ENCODE measurements around the gene ACTL10.

The ACTL10 gene

GRCh38 chr20:33676652-33677645, 10.2 kb downstream of the ACTL10 start:
- DNase-seq (no peak), ATAC-seq (no peak)
- Mint-ChIP-seq H3K4me1 (peaks cover 81% of the 10 kb centered on the region), H3K4me3 (no peak overlapping the region), H3K9me3 (no peaks in the 10 kb centered on the region), H3K27ac (peak overlapping the region in 1 of 2 donors; percentile 79), H3K27me3 (no peaks in the 10 kb centered on the region)

DNA sequence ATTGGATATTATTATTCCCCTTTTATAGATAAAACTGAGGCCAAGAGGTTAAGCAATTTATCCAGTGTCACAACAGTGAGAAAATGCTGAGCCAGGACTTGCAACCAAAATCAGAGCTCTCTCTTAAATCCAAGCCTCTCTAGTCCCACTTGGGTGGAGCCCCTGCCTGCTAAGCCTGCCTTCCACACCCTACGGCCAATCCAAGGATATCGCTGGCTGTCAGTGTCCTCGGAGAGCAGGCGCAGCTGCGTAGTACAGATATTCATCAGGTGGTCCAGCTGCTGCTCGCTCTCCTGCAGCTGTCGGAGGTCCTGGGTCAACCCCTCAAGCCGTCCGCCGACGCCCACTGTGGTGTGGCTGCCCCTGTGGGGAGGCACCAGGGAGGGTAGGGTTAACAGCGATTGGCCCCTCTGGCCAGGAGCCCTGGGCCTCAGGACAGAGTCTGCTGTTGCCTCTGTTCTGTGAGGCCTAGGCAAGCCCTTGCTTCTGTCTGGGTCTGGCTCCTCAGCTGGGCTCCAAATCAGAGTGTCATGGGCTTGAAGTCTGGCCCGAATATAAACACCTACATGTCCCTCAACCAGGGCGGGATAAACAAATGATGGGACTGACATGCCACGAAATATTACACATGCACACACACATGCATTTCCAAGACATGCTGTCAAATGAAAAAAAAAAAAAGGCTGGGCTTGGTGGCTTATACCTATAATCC, 11.4 kb downstream of the ACTL10 start:
- Mint-ChIP-seq H3K27me3 (no peaks in the 10 kb centered on the region), H3K9me3 (no peaks in the 10 kb centered on the region), H3K27ac (no peak overlapping the region), H3K4me3 (peak overlapping the region in 1 of 2 donors; percentile 69), H3K4me1 (peaks cover 82% of the 10 kb centered on the region)
- DNase-seq (no peak), ATAC-seq (no peak)

DNA sequence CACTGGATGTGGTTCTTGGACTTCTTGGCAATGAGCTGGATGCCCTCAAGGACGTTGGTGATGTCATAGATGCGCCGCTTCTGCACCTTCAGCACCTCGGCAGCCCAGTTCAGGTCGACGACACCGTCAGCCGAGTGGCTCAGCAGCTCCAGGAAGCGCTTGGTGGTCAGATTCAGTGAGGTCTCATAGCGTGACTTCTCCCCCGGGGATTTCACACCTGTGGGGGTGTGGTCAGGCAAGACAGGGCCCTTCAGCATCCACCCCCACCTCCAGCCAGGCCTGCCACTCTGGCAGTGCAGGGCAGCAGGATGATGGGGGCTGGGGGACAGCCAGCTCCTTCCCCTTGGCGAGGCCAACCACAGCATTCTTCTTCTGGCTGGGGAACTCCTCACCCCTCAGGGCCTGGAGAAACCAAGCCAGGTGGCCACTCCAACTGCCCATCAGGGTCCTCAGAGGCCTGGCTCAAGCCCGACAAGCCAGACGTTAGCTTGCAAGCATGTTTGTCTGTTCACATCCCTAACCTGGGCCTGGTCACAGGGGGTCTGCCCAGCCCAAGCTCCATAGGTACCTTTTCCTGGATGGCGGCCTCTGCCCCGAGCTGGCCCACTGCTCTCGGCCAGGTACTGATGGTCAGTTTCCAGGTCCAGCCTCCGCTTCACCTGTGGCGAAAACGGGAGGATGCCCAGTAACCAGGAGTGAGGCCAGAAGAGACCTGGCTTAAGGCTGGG, 13.2 kb downstream of the ACTL10 start:
- Mint-ChIP-seq H3K4me3 (peak overlapping the region; percentile 19 to 67), H3K27ac (peak overlapping the region in 1 of 2 donors; percentile 54), H3K4me1 (peaks cover 81% of the 10 kb centered on the region), H3K27me3 (no peaks in the 10 kb centered on the region), H3K9me3 (no peaks in the 10 kb centered on the region)
- DNase-seq, result peak; percentile 55 to 69
- peak; percentile 82 for ATAC-seq

DNA sequence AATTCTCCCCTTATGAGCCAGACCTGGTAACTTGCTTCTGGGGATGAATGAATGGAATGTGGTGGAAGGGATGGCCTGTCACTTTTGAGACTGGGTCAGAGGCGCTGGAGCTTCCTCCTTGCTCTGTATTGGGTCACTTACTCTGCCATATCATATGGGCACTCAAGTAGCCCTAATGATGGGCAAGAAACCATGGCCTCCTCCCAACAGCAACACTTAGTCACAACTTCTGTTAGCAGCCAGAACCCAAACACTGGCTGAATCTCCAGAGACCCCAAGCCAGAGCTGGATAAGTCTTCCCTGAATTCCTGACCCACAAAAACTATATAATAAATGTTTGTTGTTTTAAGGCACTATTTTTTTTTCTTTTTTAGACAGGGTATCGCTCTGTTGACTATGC, 13.9 kb downstream of the ACTL10 start:
- H3K27ac Mint-ChIP-seq, result peak overlapping the region in 1 of 2 donors; percentile 46
- peaks cover 82% of the 10 kb centered on the region for H3K4me1 Mint-ChIP-seq
- ATAC-seq (no peak), DNase-seq (no peak)
- H3K27me3 Mint-ChIP-seq, result no peaks in the 10 kb centered on the region
- no peaks in the 10 kb centered on the region for H3K9me3 Mint-ChIP-seq
- H3K4me3 Mint-ChIP-seq, result peak overlapping the region in 1 of 2 donors; percentile 39

- Mint-ChIP-seq H3K4me3 (peak overlapping the region in 1 of 2 donors; percentile 67), H3K27me3 (no peaks in the 10 kb centered on the region)
These were observed 14.5 kb downstream of the ACTL10 start for GRCh38 chr20:33681288-33681687.

GRCh38 chr20:33681728-33682353, 15.1 kb downstream of the ACTL10 start:
- no peak for ATAC-seq
- H3K4me3 Mint-ChIP-seq, result peak overlapping the region; percentile 52 to 67
- peaks cover 77% of the 10 kb centered on the region for H3K4me1 Mint-ChIP-seq

More at GRCh38 chr20:33681288-33681687, 14.5 kb downstream of the ACTL10 start:
- Mint-ChIP-seq H3K4me1 (peaks cover 76% of the 10 kb centered on the region), H3K9me3 (no peaks in the 10 kb centered on the region), H3K27ac (peak overlapping the region in 1 of 2 donors; percentile 65)
- DNase-seq, result no peak
- ATAC-seq, result no peak

GRCh38 chr20:33684533-33685327, 18.0 kb downstream of the ACTL10 start:
- H3K4me1 Mint-ChIP-seq, result peaks cover 89% of the 10 kb centered on the region
- H3K27ac Mint-ChIP-seq, result peak overlapping the region; percentile 93 to 96

More at GRCh38 chr20:33681728-33682353, 15.1 kb downstream of the ACTL10 start:
- no peak for DNase-seq
- no peaks in the 10 kb centered on the region for H3K9me3 Mint-ChIP-seq
- H3K27me3 Mint-ChIP-seq, result no peaks in the 10 kb centered on the region
- H3K27ac Mint-ChIP-seq, result peak overlapping the region; percentile 65 to 94

DNA sequence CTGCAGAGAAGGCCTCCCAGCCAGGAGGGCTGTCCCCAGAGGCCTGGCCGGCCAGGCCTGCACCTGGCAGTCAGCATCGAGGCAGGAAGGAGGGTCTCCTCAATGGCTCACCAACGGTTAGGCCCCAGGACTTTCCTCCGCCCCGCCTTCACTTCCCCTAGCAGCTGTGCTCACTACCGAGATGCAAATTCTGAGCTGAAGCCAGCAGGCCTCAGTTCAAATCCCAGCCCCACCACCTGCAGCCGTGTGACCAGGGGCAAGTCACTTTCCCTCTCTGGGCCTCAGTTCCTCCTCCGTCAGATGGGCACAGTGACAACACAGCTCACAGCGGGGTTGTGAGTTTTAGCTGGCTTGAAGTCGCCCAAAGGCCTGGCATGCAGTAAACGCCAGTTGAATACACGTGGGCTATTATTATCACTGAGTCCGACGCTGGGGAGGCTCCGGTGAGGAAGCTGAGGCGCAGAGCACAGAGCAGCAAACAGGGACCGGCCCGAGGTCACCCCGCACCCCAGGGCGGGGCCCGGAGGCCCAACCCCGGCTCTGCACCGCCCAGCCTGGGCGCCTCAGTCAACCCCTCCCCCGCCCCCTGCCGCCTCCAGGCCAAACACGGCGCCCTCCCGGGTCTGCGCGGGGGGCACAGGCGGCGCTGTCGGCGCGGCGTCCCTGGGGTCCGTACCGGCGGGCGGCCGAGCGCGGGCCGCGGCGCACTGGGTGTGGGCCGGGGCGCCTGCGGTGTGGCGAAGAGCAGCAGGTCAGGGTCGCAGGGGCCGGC, 18.8 kb downstream of the ACTL10 start:
- H3K27me3 Mint-ChIP-seq, result no peaks in the 10 kb centered on the region
- peak overlapping the region; percentile 86 to 95 for H3K4me3 Mint-ChIP-seq
- peaks cover 89% of the 10 kb centered on the region for H3K4me1 Mint-ChIP-seq
- peak; percentile 64 to 68 for DNase-seq
- peak; percentile 69 for ATAC-seq
- H3K27ac Mint-ChIP-seq, result peak overlapping the region; percentile 93 to 96
- no peaks in the 10 kb centered on the region for H3K9me3 Mint-ChIP-seq

More at GRCh38 chr20:33684533-33685327, 18.0 kb downstream of the ACTL10 start:
- H3K4me3 Mint-ChIP-seq, result peak overlapping the region; percentile 86 to 95
- no peaks in the 10 kb centered on the region for H3K9me3 Mint-ChIP-seq
- DNase-seq (no peak), ATAC-seq (no peak)
- no peaks in the 10 kb centered on the region for H3K27me3 Mint-ChIP-seq

DNA sequence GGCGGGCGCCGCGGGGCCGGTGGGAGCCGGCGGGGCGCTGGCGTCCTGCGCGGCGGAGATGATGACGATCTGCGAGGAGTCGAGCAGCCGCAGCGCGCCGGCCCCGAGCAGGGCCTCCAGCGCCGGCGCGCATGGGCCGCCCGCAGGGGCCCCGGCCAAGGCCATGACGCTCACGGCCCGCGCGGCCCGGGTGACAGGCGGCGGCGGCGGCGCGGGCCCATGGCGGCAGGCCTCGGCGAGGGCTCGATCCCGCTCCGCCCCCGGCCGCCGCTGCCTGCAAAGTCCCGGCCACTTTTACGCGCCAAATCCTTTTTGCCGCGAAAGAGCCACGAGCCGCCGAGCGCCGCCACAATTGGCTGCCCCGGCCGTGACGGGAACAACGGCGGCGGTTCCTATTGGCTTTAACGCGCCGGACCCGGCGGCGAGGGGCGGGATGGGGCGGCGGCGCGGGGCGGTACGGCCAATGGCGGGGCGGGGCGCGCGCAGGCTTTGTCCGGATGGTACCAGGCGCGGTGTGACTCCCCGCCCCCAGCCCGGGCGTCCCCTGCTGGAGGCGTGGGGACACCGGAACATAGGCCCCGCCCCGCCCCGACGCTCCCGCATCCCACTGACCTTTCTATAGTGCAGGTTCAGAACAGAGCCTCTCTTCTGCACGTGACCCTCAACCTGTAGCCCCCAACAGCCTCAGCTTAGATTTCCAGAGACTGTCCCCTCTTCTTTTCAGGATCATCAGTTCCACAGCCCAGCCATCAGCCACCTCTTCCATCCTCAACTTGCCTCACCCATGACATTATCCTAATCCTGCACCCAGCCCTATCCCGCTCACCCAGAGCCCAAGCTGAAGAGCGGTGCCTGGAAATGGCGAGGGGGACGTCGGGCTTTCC, 19.6 kb downstream of the ACTL10 start, which contains the start of gene E2F1:
Gene E2F1 (minus strand): TSS at position 286 of the 884 bp plus-strand sequence. CDS start 121 bp downstream, at position 165.
- ATAC-seq, result peak; percentile 90
- no peaks in the 10 kb centered on the region for H3K9me3 Mint-ChIP-seq
- H3K27ac Mint-ChIP-seq, result peak within 1 kb of the TSS; percentile 93 to 96
- H3K27me3 Mint-ChIP-seq, result no peaks in the 10 kb centered on the region
- H3K4me1 Mint-ChIP-seq, result peaks cover 89% of the 10 kb centered on the region
- DNase-seq, result peak; percentile 95 to 97
- H3K4me3 Mint-ChIP-seq, result peak within 1 kb of the TSS; percentile 86 to 95

DNA sequence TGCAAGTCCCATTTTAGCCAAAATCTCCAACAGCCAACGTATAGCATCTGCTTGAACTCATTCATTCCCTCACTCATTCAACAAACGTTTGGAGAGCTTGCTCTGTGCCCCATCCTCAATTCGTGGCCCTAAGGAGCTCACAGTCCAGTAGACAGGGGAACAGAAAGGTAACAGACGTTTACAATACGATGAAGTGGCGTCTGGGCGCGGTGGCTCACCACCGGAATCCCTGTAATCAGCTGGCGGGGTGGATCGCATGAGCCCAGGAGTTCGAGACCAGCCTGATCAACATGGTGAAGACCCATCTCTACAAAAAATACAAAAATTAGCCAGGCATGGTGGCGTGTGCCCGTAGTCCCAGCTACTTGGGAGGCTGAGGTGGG, 20.2 kb downstream of the ACTL10 start:
- Mint-ChIP-seq H3K27ac (peak overlapping the region in 1 of 2 donors; percentile 89), H3K9me3 (no peaks in the 10 kb centered on the region), H3K4me1 (peaks cover 85% of the 10 kb centered on the region), H3K27me3 (no peaks in the 10 kb centered on the region), H3K4me3 (peak overlapping the region; percentile 69 to 79)
- no peak for ATAC-seq
- no peak for DNase-seq

DNA sequence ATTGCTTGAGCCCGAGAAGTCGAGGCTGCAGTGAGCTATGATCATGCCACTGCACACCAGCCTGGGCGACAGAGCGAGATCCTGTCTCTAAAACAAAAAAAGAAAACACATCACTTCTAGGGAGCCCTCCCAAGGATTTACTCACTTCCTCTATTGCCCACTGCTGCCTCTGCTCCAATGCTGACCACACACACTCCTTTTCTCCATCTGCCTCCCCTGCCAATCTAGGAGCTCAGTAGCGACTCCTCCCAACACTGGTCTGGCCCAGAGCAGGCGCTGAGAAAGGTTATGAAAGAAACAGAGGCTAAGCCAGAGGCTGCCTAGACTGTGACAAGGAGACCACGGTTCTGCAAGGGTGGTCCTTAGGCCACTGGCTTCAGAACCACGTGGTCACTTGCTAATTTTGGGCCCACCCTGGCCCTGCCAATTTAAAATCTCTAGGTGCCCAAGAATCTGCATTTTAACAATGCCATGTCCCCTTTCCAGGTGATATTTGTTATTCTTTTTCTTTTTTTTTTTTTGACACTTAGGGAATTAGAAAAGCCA, 20.7 kb downstream of the ACTL10 start:
- ATAC-seq, result no peak
- Mint-ChIP-seq H3K4me1 (peaks cover 80% of the 10 kb centered on the region), H3K4me3 (peak overlapping the region in 1 of 2 donors; percentile 24)

More for the DNA sequence above, 20.7 kb downstream of the ACTL10 start:
- Mint-ChIP-seq H3K9me3 (no peaks in the 10 kb centered on the region), H3K27me3 (no peaks in the 10 kb centered on the region), H3K27ac (no peak overlapping the region)
- no peak for DNase-seq
